HepG2 (cell line): ENCODE measurements around the gene VCP. TPM values are rescaled to one million over a fixed set of nuclear protein-coding genes. Genes with fewer than 3 reads are reported as not detected.

ENCODE experiments used
- ATAC-seq: fragments of 200-7000 bp; cut with Tn5 transposase; 3 replicates; pipeline ENCODE4 v1.9.1; 2020; ENCODE audit warnings: mild to moderate bottlenecking, moderate library complexity
- Bru-seq: library from RNA; stranded (reverse); fragments of 400-500 nt; gene quantifications from one replicate; lab custom pipeline; 2021; lab: Mats Ljungman, UMichigan
- BruChase-seq, 2 experiments: library from RNA; stranded (reverse); fragments of 400-500 nt; gene quantifications; one replicate each; lab custom pipeline; 2021; lab: Mats Ljungman, UMichigan
- BruUV-seq: library from RNA; stranded (reverse); fragments of 400-500 nt; replicated peaks from 2 replicates; lab custom pipeline; 2021; lab: Mats Ljungman, UMichigan
- CTCF ChIA-PET: fragments of 300-600 bp; formaldehyde crosslinking; extraction: SDS; loops from one replicate; lab custom pipeline; 2021; ENCODE audit warnings: low total read pairs, inconsistent platforms, low intra/inter-chr PET ratio; lab: Yijun Ruan, JAX
- POLR2A ChIA-PET: fragments of 350-600 bp; sonication (Branson Sonifier 250); formaldehyde crosslinking; loops from one replicate; lab custom pipeline; 2020; ENCODE audit warnings: antibody characterized with exemption, inconsistent platforms; lab: Yijun Ruan, JAX
- DNase-seq: peaks from one replicate; pipeline ENCODE4 v3.0.0-alpha.2; 2015; ENCODE audit warnings: low spot score
- FAIRE-seq: peaks from 3 replicates; lab custom pipeline; 2011; peaks lifted over from hg19 to GRCh38; lab: Jason Lieb, UNC
- H2AFZ ChIP-seq: one replicate; pipeline ENCODE4 v1.6.1; 2011; ENCODE audit warnings: low read length, inconsistent platforms
- H3K27ac ChIP-seq: fragments of 300-600 bp; 3 replicates; pipeline ENCODE4 v1.8.0; 2011; ENCODE audit warnings: mixed run types, mild to moderate bottlenecking, mixed read lengths, low read length, inconsistent platforms; ENCODE audit not compliant: insufficient read depth; ENCODE audit errors: extremely low read length
- H3K27me3 ChIP-seq, 2 experiments: fragments of 200-600 bp in 1 of 2; 2 replicates in 1 of 2; 3 replicates in 1 of 2; pipeline versions ENCODE4 v1.6.0 to v1.8.0; 2011; ENCODE audit warnings: low read length in 2 of 2, mild to moderate bottlenecking in 2 of 2, moderate library complexity in 2 of 2, inconsistent platforms in 1 of 2; ENCODE audit not compliant: insufficient read depth in 2 of 2, control insufficient read depth in 1 of 2
- H3K36me3 ChIP-seq, 2 experiments: fragments of 200-600 bp in 1 of 2; replicated peaks in 1 of 2; 2 replicates in 1 of 2; 3 replicates in 1 of 2; pipeline versions ENCODE4 v1.5.1 to v1.8.0; 2011; ENCODE audit warnings: low read length in 2 of 2, inconsistent platforms in 1 of 2; ENCODE audit not compliant: insufficient read depth in 2 of 2, control insufficient read depth in 1 of 2
- H3K4me1 ChIP-seq: 2 replicates; pipeline ENCODE4 v1.5.1; 2012; ENCODE audit warnings: low read length, inconsistent platforms; ENCODE audit not compliant: insufficient read depth
- H3K4me2 ChIP-seq: 2 replicates; pipeline ENCODE4 v1.6.0; 2011; ENCODE audit warnings: low read depth, low read length, inconsistent platforms
- H3K4me3 ChIP-seq, 3 experiments: fragments of 200-600 bp in 1 of 3; sonication (generic), shearing (Covaris generic) in 1 of 3; replicated peaks in 1 of 3; 2 replicates each; pipeline ENCODE4 v1.5.1; 2011 to 2016; ENCODE audit warnings: low read length in 3 of 3, inconsistent platforms in 2 of 3, low read depth in 2 of 3, mild to moderate bottlenecking in 2 of 3, control low read depth in 1 of 3, mixed read lengths in 1 of 3; ENCODE audit not compliant: insufficient read depth in 1 of 3
- H3K79me2 ChIP-seq: one replicate; pipeline ENCODE4 v1.6.1; 2011; ENCODE audit warnings: low read length, inconsistent platforms; ENCODE audit not compliant: insufficient read depth
- H3K9ac ChIP-seq: 2 replicates; pipeline ENCODE4 v1.6.0; 2011; ENCODE audit warnings: mild to moderate bottlenecking, low read depth, low read length, inconsistent platforms; ENCODE audit not compliant: insufficient read depth
- H3K9me3 ChIP-seq: 2 replicates; pipeline ENCODE4 v1.5.1; 2012; ENCODE audit warnings: mild to moderate bottlenecking, low read length
- H4K20me1 ChIP-seq: 2 replicates; pipeline ENCODE4 v1.6.0; 2011; ENCODE audit warnings: inconsistent platforms, mild to moderate bottlenecking, low read length, moderate library complexity; ENCODE audit not compliant: insufficient read depth
- AGO1 ChIP-seq: fragments of 200-400 bp; formaldehyde crosslinking; IDR thresholded peaks from 2 replicates; pipeline ENCODE4 v1.6.1; 2017; ENCODE audit warnings: mild to moderate bottlenecking, low read depth, low read length, moderate library complexity; ENCODE audit not compliant: poor library complexity, severe bottlenecking
- CBX5 ChIP-seq: sonication (generic); formaldehyde crosslinking; IDR thresholded peaks from 2 replicates; pipeline ENCODE4 v1.4.0; 2020; ENCODE audit warnings: missing genetic modification reagents, borderline replicate concordance
- CENPX ChIP-seq: sonication (generic); formaldehyde crosslinking; IDR thresholded peaks from 2 replicates; pipeline ENCODE4 v1.9.0; 2021; ENCODE audit warnings: mild to moderate bottlenecking, missing genetic modification reagents, moderate library complexity
- HOXA7 ChIP-seq: sonication (generic); formaldehyde crosslinking; IDR thresholded peaks from 2 replicates; pipeline ENCODE4 v1.8.1; 2022; ENCODE audit warnings: mild to moderate bottlenecking, missing genetic modification reagents, moderate library complexity
- PHB2 ChIP-seq: fragments of 450-650 bp; IDR thresholded peaks from 2 replicates; pipeline ENCODE4 v1.6.1; 2018; ENCODE audit not compliant: partially characterized antibody
- POLR2AphosphoS5 ChIP-seq: IDR thresholded peaks from 2 replicates; pipeline ENCODE4 v1.6.1; 2012; ENCODE audit warnings: low read depth, low read length
- TEAD2 ChIP-seq: sonication (generic); formaldehyde crosslinking; IDR thresholded peaks from 2 replicates; pipeline ENCODE4 v1.9.0; 2021; ENCODE audit warnings: missing genetic modification reagents
- TOE1 ChIP-seq: sonication (generic); formaldehyde crosslinking; IDR thresholded peaks from 2 replicates; pipeline ENCODE4 v1.4.0; 2020; ENCODE audit warnings: mild to moderate bottlenecking, missing genetic modification reagents
- YY1 ChIP-seq: IDR thresholded peaks from 2 replicates; pipeline ENCODE4 v1.6.1; 2011; ENCODE audit warnings: low read length, low read depth, moderate library complexity, mild to moderate bottlenecking; ENCODE audit not compliant: insufficient read depth, insufficient replicate concordance
- ZFP36 ChIP-seq: fragments of 150-350 bp; IDR thresholded peaks from 2 replicates; pipeline ENCODE4 v1.6.1; 2018; ENCODE audit warnings: borderline replicate concordance, low read length, low read depth; ENCODE audit not compliant: partially characterized antibody
- ZFY ChIP-seq: sonication (generic); formaldehyde crosslinking; IDR thresholded peaks from 2 replicates; pipeline ENCODE4 v1.4.0; 2020; ENCODE audit warnings: missing genetic modification reagents
- ZNF101 ChIP-seq: sonication (generic); formaldehyde crosslinking; IDR thresholded peaks from 2 replicates; pipeline ENCODE4 v1.4.0; 2020; ENCODE audit warnings: mild to moderate bottlenecking, low read depth, missing genetic modification reagents, borderline replicate concordance
- ZNF496 ChIP-seq: sonication (generic); formaldehyde crosslinking; IDR thresholded peaks from 2 replicates; pipeline ENCODE4 v1.8.1; 2023; ENCODE audit warnings: mild to moderate bottlenecking, moderate library complexity, missing genetic modification reagents; ENCODE audit not compliant: insufficient replicate concordance
- WGBS: methylation state at CpG from one replicate; pipeline ENCODE4 v1.1.6; 2017; ENCODE audit warnings: low lambda C conversion rate; 5-methylcytosine and 5-hydroxymethylcytosine counted together
- in situ Hi-C: cut with HindIII; loops from 2 replicates; pipeline ENCODE4 v1.10.0; 2017; ENCODE audit warnings: low pct_unique_long_range_greater_than_20kb; ENCODE audit not compliant: extremely low pct_ligation_motif_present
- intact Hi-C: fragments of 100-400 bp; cut with micrococcal nuclease; formaldehyde crosslinking; loops from one replicate; pipeline ENCODE4 v1.10.0; 2022; ENCODE audit not compliant: unreplicated experiment
- long read RNA-seq, 2 experiments: library from RNA in 1 of 2; library from polyadenylated mRNA in 1 of 2; stranded (forward) in 1 of 2; unstranded in 1 of 2; transcript quantifications; one replicate each; pipeline ENCODE4 v2.0.0, GENCODE V29; 2019 to 2022
- polyA minus RNA-seq, 3 experiments: library from RNA; depleted of rRNA, polyadenylated mRNA; stranded (reverse); fragments of >200 nt; gene quantifications; 2 replicates each; pipeline ENCODE4 v1.2.3, GENCODE V29; 2011; ENCODE audit warnings: low replicate concordance in 1 of 3
- polyA plus RNA-seq, 8 experiments: library from polyadenylated mRNA; depleted of rRNA in 3 of 8; stranded (reverse) in 7 of 8; unstranded in 1 of 8; fragments of >200 nt; fragmentation: Illumina TruSeq in 4 of 8; extraction: Trizol in 4 of 8; gene quantifications; 2 replicates each; pipeline versions ENCODE4 v1.2.1 to v1.2.3, GENCODE V29; 2011 to 2016; ENCODE audit warnings: low read depth in 4 of 8, missing spikeins in 1 of 8, mixed read lengths in 1 of 8; ENCODE audit not compliant: insufficient read depth in 1 of 8
- total RNA-seq, 5 experiments: library from RNA; depleted of rRNA; stranded (reverse); fragments of >200 nt; fragmentation: Illumina TruSeq; extraction: Trizol; gene quantifications; 2 replicates each; pipeline ENCODE4 v1.2.3, GENCODE V29; 2016; ENCODE audit warnings: low read depth in 1 of 5
- TF ChIP-seq, protein P1 (sequence below): IDR thresholded peaks from 2 replicates; pipeline ENCODE4 v1.6.1; 2012; ENCODE audit warnings: low read length, improper control_type of control experiment

Gene VCP
- total RNA-seq (2016; rRNA removed; fragmentation: Illumina TruSeq; extraction: Trizol), result 391 and 406 TPM in 2 replicates
- 18.6 and 21.7 TPM in 2 replicates for total RNA-seq (2016; cell fraction: cytosol; rRNA removed; fragmentation: Illumina TruSeq; extraction: Trizol; ENCODE audit: low read depth)
- total RNA-seq (2016; cell fraction: insoluble cytoplasmic fraction; rRNA removed; fragmentation: Illumina TruSeq; extraction: Trizol), result 376 and 380 TPM in 2 replicates
- 43.0 and 49.6 TPM in 2 replicates for total RNA-seq (2016; cell fraction: membrane; rRNA removed; fragmentation: Illumina TruSeq; extraction: Trizol)
- total RNA-seq (2016; cell fraction: nucleus; rRNA removed; fragmentation: Illumina TruSeq; extraction: Trizol), result 244 and 245 TPM in 2 replicates
- polyA plus RNA-seq (2011; rRNA removed), result 143 and 166 TPM in 2 replicates
- 151 and 155 TPM in 2 replicates for polyA plus RNA-seq (2011; cell fraction: cytosol; rRNA removed)
- 129 and 137 TPM in 2 replicates for polyA plus RNA-seq (2011; cell fraction: nucleus; rRNA removed)
- polyA plus RNA-seq (2012), result 146 and 152 TPM in 2 replicates
- polyA plus RNA-seq (2016; cell fraction: cytosol; fragmentation: Illumina TruSeq; extraction: Trizol; ENCODE audit: low read depth), result 10.7 and 12.6 TPM in 2 replicates
- 291 and 344 TPM in 2 replicates for polyA plus RNA-seq (2016; cell fraction: insoluble cytoplasmic fraction; fragmentation: Illumina TruSeq; extraction: Trizol; ENCODE audit: low read depth)
- polyA plus RNA-seq (2016; cell fraction: membrane; fragmentation: Illumina TruSeq; extraction: Trizol; ENCODE audit: low read depth), result 15.8 and 22.5 TPM in 2 replicates
- 266 and 278 TPM in 2 replicates for polyA plus RNA-seq (2016; cell fraction: nucleus; fragmentation: Illumina TruSeq; extraction: Trizol; ENCODE audit: insufficient read depth, low read depth)
- 446 and 616 TPM in 2 replicates for polyA minus RNA-seq (2011; rRNA and poly(A)+ RNA removed; ENCODE audit: low replicate concordance)
- 189 and 210 TPM in 2 replicates for polyA minus RNA-seq (2011; cell fraction: cytosol; rRNA and poly(A)+ RNA removed)
- 248 and 250 TPM in 2 replicates for polyA minus RNA-seq (2011; cell fraction: nucleus; rRNA and poly(A)+ RNA removed)
- percentile 97 among the genes with signal in this experiment for Bru-seq, nascent RNA
- BruChase-seq, experiment 1, labeled RNA remaining after a 6-hour chase, result percentile 98 among the genes with signal in this experiment
- percentile 98 among the genes with signal in this experiment for BruChase-seq, experiment 2, labeled RNA remaining after a 2-hour chase
- long read RNA-seq, experiment 1, full-length matches to known transcripts, result 258 of 347 reads
- long read RNA-seq, experiment 1, partial matches to known transcripts, result 46 of 347 reads
- long read RNA-seq, experiment 1, other reads (novel, unspliced or antisense), result 43 of 347 reads
- long read RNA-seq, experiment 2, transcript VCP-204 (2 exons, 508 nt), result major isoform, 21 of 451 reads
- long read RNA-seq, experiment 2, partial matches to known transcripts, result 160 of 451 reads
- long read RNA-seq, experiment 2, other reads (novel, unspliced or antisense), result 270 of 451 reads

DNA sequence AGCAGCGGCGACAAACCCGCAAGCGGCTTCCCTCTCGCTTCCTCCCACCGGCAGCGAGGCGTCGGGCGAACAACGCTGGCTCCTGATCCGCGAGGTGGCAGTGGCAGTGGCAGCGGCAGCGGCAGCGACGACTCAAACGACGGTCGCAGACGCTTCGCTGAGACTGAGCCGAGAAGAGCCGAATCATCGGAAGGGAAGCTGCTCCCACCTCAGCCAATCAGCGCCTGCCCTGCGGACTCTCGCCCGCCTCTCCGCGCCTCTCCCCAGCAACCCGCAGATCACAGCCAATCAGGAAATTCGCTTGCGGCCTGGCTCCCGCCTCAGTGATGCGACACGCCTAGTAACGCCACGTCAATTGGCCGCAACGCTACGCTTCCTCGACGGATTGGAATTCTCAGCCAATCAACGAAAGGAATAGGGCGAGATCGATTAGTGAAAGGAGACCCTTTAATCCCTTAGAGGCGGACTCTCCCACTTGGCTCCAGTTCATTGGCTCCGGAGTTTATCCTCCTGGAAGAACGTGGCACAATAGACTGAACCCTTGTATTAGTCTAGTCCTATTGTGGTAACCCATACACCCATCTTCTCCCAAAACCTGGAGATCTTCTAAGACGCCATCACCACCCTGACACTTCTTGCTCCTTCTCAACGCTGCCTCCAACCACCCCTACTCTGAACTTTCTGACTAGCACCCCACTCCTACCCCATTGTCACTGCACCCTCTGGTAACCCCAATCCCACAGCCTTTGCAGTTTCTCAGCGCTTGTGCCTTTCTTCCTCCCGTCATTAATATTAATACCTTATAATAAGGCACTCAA, at the start of gene VCP:
VCP (minus strand) TSS at position 165 of the 818 bp plus-strand sequence. CDS start 272 bp downstream, outside the sequence.
- 17% methylated on average over 24 of the region's 54 CpGs for WGBS
- Histone ChIP-seq H3K9me3 (no peaks in the 10 kb centered on the region), H3K27ac (peak within 1 kb of the TSS; percentile 100), H3K27me3 (no peaks in the 10 kb centered on the region; a peak in 1 of 5 replicates), H3K4me3 (peak within 1 kb of the TSS; percentile 92 to 99 (median 93)), H3K79me2 (peaks cover 49% of the 10 kb centered on the region), H3K4me1 (peaks cover 42% of the 10 kb centered on the region), H3K36me3 (peaks cover 9 to 38% of the 10 kb centered on the region in 2 experiments), H3K9ac (peak within 1 kb of the TSS; percentile 100), H4K20me1 (peaks cover 40% of the 10 kb centered on the region), H3K4me2 (peak within 1 kb of the TSS; percentile 85), H2AFZ (no peak within 1 kb of the TSS)
- TSS peak; percentile 88 for BruUV-seq
- in situ Hi-C loops (no loop called here), intact Hi-C loops (loop anchor here (1.0 kb wide), 1 partner anchor 24 kb away; the partner anchor contains the start of gene PIGO)
- ChIA-PET CTCF (interaction anchor here (2.1 kb wide), 1 partner anchor 24 kb away, joined by 9 read pairs; the partner anchor contains the start of gene PIGO), POLR2A (interaction anchor here (0.8 to 2.4 kb wide), 21 partner anchors 8 to 893 kb away, joined by 3 to 19 read pairs (median 7); partner anchors contain the start of genes ATOSB, CREB3, PIGO and RUSC2)
- peak; percentile 98 for DNase-seq
- FAIRE-seq, result peak; percentile 98
- ATAC-seq, result peak; percentile 91
- peak; percentile 17 for TF ChIP-seq AGO1
- TF ChIP-seq HOXA7 (CRISPR knock-in tag), result no peak
- no peak for TF ChIP-seq PHB2
- peak; percentile 32 for TF ChIP-seq YY1
- TF ChIP-seq CENPX (CRISPR knock-in tag), result no peak
- TF ChIP-seq TOE1, result no peak
- TF ChIP-seq TEAD2 (CRISPR knock-in tag), result peak; percentile 39; the same call in 1 of the 2 replicates
- peak; percentile 88 for TF ChIP-seq POLR2AphosphoS5
- TF ChIP-seq, protein P1, sequence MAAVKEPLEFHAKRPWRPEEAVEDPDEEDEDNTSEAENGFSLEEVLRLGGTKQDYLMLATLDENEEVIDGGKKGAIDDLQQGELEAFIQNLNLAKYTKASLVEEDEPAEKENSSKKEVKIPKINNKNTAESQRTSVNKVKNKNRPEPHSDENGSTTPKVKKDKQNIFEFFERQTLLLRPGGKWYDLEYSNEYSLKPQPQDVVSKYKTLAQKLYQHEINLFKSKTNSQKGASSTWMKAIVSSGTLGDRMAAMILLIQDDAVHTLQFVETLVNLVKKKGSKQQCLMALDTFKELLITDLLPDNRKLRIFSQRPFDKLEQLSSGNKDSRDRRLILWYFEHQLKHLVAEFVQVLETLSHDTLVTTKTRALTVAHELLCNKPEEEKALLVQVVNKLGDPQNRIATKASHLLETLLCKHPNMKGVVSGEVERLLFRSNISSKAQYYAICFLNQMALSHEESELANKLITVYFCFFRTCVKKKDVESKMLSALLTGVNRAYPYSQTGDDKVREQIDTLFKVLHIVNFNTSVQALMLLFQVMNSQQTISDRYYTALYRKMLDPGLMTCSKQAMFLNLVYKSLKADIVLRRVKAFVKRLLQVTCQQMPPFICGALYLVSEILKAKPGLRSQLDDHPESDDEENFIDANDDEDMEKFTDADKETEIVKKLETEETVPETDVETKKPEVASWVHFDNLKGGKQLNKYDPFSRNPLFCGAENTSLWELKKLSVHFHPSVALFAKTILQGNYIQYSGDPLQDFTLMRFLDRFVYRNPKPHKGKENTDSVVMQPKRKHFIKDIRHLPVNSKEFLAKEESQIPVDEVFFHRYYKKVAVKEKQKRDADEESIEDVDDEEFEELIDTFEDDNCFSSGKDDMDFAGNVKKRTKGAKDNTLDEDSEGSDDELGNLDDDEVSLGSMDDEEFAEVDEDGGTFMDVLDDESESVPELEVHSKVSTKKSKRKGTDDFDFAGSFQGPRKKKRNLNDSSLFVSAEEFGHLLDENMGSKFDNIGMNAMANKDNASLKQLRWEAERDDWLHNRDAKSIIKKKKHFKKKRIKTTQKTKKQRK, result peak; percentile 67
- peak; percentile 58 for TF ChIP-seq ZFY
- TF ChIP-seq ZNF101 (CRISPR knock-in tag), result no peak
- TF ChIP-seq ZFP36, result no peak
- TF ChIP-seq ZNF496 (CRISPR knock-in tag), result no peak
- TF ChIP-seq CBX5 (CRISPR knock-in tag), result no peak
